ENCODE data around the gene SAP30L. TPM values are rescaled to one million over a fixed set of nuclear protein-coding genes. Genes with fewer than 3 reads are reported as not detected.

SAP30L gene
- total RNA-seq, 6 experiments from 2014 or later = 23.3 to 31.5 (median 28.1) TPM

- Mint-ChIP-seq H3K4me3 (no peak overlapping the region), H3K27me3 (ENCODE audit: insufficient read depth) (peaks cover 69% of the 10 kb centered on the region)
Measured at GRCh38 chr5:154485850-154486426, 40.1 kb downstream of the SAP30L start.

DNA sequence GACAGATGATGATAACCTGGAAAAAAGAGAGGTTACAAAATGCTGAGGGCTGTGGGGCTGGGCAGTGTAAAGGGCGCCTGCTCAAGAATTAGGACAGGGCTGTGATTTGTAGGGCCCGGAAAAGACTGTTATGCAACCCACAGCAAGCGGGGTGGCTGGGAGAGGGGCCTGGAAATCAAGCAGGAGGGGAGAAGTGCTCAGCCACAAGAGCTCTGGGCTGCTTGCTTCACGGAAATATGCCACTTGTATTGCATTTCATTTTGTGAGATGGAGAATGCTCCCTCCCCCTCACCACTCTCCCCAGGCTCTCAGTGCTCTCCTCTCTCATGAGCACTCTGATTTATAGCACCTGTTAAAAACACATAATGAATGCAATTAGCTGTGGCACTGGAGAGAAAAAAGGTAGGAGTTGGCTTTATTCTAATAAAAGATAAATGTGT is 40.6 kb downstream of the SAP30L start:
- no peak for DNase-seq
- no peaks in the 10 kb centered on the region for H3K9me3 Mint-ChIP-seq
- H3K27ac Mint-ChIP-seq = no peak overlapping the region
- H3K4me1 Mint-ChIP-seq (ENCODE audit: low read depth) = no peaks in the 10 kb centered on the region
- no peaks in the 10 kb centered on the region for H3K36me3 Mint-ChIP-seq (ENCODE audit: low read depth)
- H3K4me3 Mint-ChIP-seq = no peak overlapping the region
- TF ChIP-seq, protein P1, sequence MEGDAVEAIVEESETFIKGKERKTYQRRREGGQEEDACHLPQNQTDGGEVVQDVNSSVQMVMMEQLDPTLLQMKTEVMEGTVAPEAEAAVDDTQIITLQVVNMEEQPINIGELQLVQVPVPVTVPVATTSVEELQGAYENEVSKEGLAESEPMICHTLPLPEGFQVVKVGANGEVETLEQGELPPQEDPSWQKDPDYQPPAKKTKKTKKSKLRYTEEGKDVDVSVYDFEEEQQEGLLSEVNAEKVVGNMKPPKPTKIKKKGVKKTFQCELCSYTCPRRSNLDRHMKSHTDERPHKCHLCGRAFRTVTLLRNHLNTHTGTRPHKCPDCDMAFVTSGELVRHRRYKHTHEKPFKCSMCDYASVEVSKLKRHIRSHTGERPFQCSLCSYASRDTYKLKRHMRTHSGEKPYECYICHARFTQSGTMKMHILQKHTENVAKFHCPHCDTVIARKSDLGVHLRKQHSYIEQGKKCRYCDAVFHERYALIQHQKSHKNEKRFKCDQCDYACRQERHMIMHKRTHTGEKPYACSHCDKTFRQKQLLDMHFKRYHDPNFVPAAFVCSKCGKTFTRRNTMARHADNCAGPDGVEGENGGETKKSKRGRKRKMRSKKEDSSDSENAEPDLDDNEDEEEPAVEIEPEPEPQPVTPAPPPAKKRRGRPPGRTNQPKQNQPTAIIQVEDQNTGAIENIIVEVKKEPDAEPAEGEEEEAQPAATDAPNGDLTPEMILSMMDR (IDR thresholded peaks at IDR 0.05) = no peak
- peaks cover 65% of the 10 kb centered on the region for H3K27me3 Mint-ChIP-seq (ENCODE audit: insufficient read depth)

More at GRCh38 chr5:154485850-154486426, 40.1 kb downstream of the SAP30L start:
- Mint-ChIP-seq H3K36me3 (ENCODE audit: low read depth) (no peaks in the 10 kb centered on the region), H3K4me1 (ENCODE audit: low read depth) (no peaks in the 10 kb centered on the region), H3K27ac (no peak overlapping the region), H3K9me3 (no peaks in the 10 kb centered on the region)
- TF ChIP-seq, protein P1 (IDR thresholded peaks at IDR 0.05) = no peak
- DNase-seq = no peak

GRCh38 chr5:154487541-154487940 is 41.7 kb downstream of the SAP30L start:
- Mint-ChIP-seq H3K4me1 (ENCODE audit: low read depth) (no peaks in the 10 kb centered on the region), H3K4me3 (no peak overlapping the region), H3K27me3 (ENCODE audit: insufficient read depth) (peaks cover 60% of the 10 kb centered on the region), H3K9me3 (no peaks in the 10 kb centered on the region), H3K36me3 (ENCODE audit: low read depth) (no peaks in the 10 kb centered on the region), H3K27ac (no peak overlapping the region)
- DNase-seq = no peak
- TF ChIP-seq, protein P1 (IDR thresholded peaks at IDR 0.05) = no peak

DNA sequence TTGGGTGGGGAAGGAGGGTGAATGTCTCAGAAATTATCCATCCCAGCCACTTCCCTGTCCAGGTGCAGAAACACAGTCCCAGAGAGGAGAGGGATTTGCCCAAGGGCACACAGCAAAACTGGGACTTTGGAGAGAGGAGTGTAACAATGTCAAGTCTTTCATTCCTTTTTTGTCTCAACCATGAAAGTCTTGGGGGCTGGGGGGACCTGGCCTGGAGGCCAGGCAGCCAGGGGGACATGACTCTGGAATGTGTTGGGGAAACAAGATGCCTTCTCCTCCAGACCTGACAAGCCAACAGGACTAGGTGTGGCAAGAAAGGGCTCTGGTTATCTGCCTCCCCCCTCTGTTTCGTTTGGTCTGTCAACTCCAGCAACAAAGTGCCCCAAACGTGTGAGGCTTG is 46.1 kb downstream of the SAP30L start:
- TF ChIP-seq, protein P1 (IDR thresholded peaks at IDR 0.05) = no peak
- Mint-ChIP-seq H3K27ac (no peak overlapping the region), H3K4me3 (no peak overlapping the region), H3K27me3 (ENCODE audit: insufficient read depth) (peaks cover 37% of the 10 kb centered on the region), H3K36me3 (ENCODE audit: low read depth) (no peaks in the 10 kb centered on the region), H3K4me1 (ENCODE audit: low read depth) (no peaks in the 10 kb centered on the region), H3K9me3 (no peaks in the 10 kb centered on the region)
- no peak for DNase-seq

DNA sequence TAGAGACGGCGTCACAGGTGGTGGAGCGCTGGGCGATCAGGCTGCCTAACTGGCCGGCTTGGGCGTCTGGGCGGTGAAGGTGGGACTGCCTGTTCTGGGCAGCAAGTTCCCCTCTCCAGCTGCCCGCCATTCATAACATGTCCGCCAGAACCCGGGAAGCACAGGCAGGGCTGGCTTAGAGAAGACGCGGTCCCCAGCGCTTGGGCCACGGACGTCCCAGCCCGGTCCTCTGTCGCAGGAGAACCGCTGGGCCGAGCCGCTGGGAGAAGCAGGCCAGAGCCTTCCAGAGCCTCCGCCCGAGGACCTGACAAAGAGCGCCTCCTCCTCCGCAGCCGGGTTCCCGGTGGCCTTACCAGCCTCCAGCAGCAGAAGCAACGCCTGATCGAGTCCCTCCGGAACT is 47.5 kb downstream of the SAP30L start:
- TF ChIP-seq, protein P1 (IDR thresholded peaks at IDR 0.05) = no peak
- Mint-ChIP-seq H3K27ac (no peak overlapping the region), H3K27me3 (ENCODE audit: insufficient read depth) (peaks cover 40% of the 10 kb centered on the region), H3K4me1 (ENCODE audit: low read depth) (no peaks in the 10 kb centered on the region), H3K4me3 (no peak overlapping the region), H3K36me3 (ENCODE audit: low read depth) (no peaks in the 10 kb centered on the region), H3K9me3 (no peaks in the 10 kb centered on the region)
- DNase-seq = no peak
